Suprapubic skin (tissue), 4 donors: Measurements from ENCODE around the gene EIF2S2. TPM values are rescaled to one million over a fixed set of nuclear protein-coding genes. Genes with fewer than 3 reads are reported as not detected.

ENCODE experiments used
- DNase-seq, 2 donors: peaks; one replicate each; pipeline ENCODE4 v3.0.0-alpha.2; 2019; ENCODE audit warnings: low spot score in 2 of 2
- H3K27ac ChIP-seq: fragments of 200-600 bp; sonication (generic); one replicate; pipeline ENCODE4 v1.5.1; 2019
- H3K27me3 ChIP-seq: fragments of 200-600 bp; sonication (generic); one replicate; pipeline ENCODE4 v1.5.1; 2019
- H3K36me3 ChIP-seq: fragments of 200-600 bp; sonication (generic); one replicate; pipeline ENCODE4 v1.5.1; 2019
- H3K4me1 ChIP-seq: fragments of 200-600 bp; sonication (generic); one replicate; pipeline ENCODE4 v1.5.1; 2019
- H3K4me3 ChIP-seq: fragments of 200-600 bp; sonication (generic); one replicate; pipeline ENCODE4 v1.5.1; 2019; ENCODE audit warnings: mild to moderate bottlenecking
- H3K9me3 ChIP-seq: fragments of 200-600 bp; sonication (generic); one replicate; pipeline ENCODE4 v1.5.1; 2019
- CTCF ChIP-seq, 2 donors: fragments of 200-600 bp in 1 of 2; fragments of 450-650 bp in 1 of 2; sonication (generic) in 1 of 2; IDR thresholded peaks; one replicate each; pipeline ENCODE4 v1.5.1; 2016 to 2019; ENCODE audit warnings: antibody characterized with exemption in 2 of 2, mild to moderate bottlenecking in 1 of 2, moderate library complexity in 1 of 2
- EP300 ChIP-seq: sonication (generic); formaldehyde crosslinking; IDR thresholded peaks from one replicate; pipeline ENCODE4 v1.6.1; 2017; ENCODE audit warnings: antibody characterized with exemption
- POLR2A ChIP-seq, 2 donors: fragments of 450-650 bp; IDR thresholded peaks; one replicate each; pipeline ENCODE4 v1.6.1; 2017; ENCODE audit warnings: antibody characterized with exemption in 2 of 2, mild to moderate bottlenecking in 2 of 2, moderate library complexity in 2 of 2
- POLR2AphosphoS5 ChIP-seq, 3 donors: sonication (generic); formaldehyde crosslinking; IDR thresholded peaks; one replicate each; pipeline ENCODE4 v1.6.1; 2017; ENCODE audit warnings: antibody characterized with exemption in 3 of 3
- WGBS: methylation state at CpG from one replicate; pipeline ENCODE4 v1.1.5; 2018; 5-methylcytosine and 5-hydroxymethylcytosine counted together
- total RNA-seq, 4 donors: library from RNA; depleted of rRNA; stranded (reverse); fragments of >200 nt; gene quantifications; one replicate each; pipeline ENCODE4 v1.1.0, GENCODE V29; 2016

EIF2S2 gene
- total RNA-seq, 4 donors from 2014 or later, result 23.7 to 38.8 (median 38.4) TPM

GRCh38 chr20:34131491-34131890 lies 19.4 kb upstream of the EIF2S2 start:
- TF ChIP-seq EP300, result no peak
- TF ChIP-seq CTCF (IDR thresholded peaks at IDR 0.05), result no peak
- TF ChIP-seq POLR2A (IDR thresholded peaks at IDR 0.05), result no peak
- TF ChIP-seq POLR2AphosphoS5 (IDR thresholded peaks at IDR 0.05), result no peak
- Histone ChIP-seq H3K27me3 (no peaks in the 10 kb centered on the region), H3K4me3 (peak overlapping the region; percentile 34), H3K4me1 (peaks cover 4% of the 10 kb centered on the region), H3K9me3 (no peaks in the 10 kb centered on the region), H3K27ac (no peak overlapping the region), H3K36me3 (no peaks in the 10 kb centered on the region)
- 75% methylated on average over 4 of the region's 4 CpGs for WGBS
- DNase-seq, result no peak

DNA sequence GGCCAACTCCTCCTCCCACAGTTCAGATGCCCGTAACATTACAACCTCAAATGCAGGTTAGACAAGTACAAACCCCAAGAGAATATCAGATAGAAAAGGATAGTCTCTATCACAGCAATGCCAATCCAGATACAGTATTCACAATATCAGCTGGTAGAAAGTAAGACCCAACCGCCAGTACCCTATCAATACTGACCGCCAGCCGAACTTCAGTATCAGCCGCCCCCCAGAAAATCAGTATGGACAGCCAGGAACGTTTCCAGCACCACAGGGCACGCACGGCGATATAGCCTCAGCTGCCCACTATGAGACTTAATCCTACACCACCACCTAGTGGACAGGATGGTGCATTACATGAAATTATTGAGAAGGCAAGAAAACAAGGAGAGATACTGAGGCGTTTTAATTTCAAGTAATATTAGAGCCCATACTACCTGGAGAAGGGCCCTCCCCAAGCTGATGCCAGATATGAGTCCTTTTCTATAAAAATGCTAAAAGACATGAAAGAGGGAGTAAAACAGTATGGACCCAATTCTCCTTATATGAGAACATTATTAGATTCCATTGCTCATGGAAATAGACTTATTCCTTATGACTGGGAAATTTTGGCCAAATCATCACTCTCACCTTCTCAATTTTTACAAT lies 17.6 kb upstream of the EIF2S2 start:
- DNase-seq, result no peak
- H3K36me3 ChIP-seq, result no peaks in the 10 kb centered on the region
- TF ChIP-seq POLR2A (IDR thresholded peaks at IDR 0.05), result no peak
- TF ChIP-seq CTCF (IDR thresholded peaks at IDR 0.05), result peak; percentile 72 to 79
- H3K9me3 ChIP-seq, result no peaks in the 10 kb centered on the region
- H3K4me3 ChIP-seq, result no peak overlapping the region
- peaks cover 4% of the 10 kb centered on the region for H3K4me1 ChIP-seq
- H3K27ac ChIP-seq, result no peak overlapping the region
- WGBS, result 2% methylated on average over 10 of the region's 10 CpGs
- no peaks in the 10 kb centered on the region for H3K27me3 ChIP-seq

DNA sequence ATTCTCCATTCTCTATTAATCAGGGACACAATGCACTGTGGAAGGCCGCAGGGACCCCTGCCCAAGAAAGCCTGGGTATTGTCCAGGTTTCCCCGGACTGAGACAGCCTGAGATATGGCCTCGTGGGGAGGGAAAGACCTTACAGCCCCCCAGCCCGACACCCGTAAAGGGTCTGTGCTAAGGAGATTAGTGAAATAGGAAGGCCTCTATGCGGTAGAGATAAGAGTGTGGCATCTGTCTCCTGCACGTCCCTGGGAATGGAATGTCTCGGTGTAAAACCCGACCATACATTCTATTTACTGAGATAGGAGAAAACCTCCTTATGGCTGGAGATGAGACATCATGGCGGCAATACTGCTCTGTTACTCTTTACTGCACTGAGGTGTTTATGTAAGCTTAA lies 15.7 kb upstream of the EIF2S2 start:
- Histone ChIP-seq H3K27ac (no peak overlapping the region), H3K36me3 (no peaks in the 10 kb centered on the region), H3K9me3 (no peaks in the 10 kb centered on the region), H3K27me3 (no peaks in the 10 kb centered on the region), H3K4me1 (peaks cover 4% of the 10 kb centered on the region), H3K4me3 (no peak overlapping the region)
- 91% methylated on average over 10 of the region's 10 CpGs for WGBS
- TF ChIP-seq POLR2AphosphoS5 (IDR thresholded peaks at IDR 0.05) (no peak), POLR2A (IDR thresholded peaks at IDR 0.05) (no peak)
- DNase-seq, result no peak

DNA sequence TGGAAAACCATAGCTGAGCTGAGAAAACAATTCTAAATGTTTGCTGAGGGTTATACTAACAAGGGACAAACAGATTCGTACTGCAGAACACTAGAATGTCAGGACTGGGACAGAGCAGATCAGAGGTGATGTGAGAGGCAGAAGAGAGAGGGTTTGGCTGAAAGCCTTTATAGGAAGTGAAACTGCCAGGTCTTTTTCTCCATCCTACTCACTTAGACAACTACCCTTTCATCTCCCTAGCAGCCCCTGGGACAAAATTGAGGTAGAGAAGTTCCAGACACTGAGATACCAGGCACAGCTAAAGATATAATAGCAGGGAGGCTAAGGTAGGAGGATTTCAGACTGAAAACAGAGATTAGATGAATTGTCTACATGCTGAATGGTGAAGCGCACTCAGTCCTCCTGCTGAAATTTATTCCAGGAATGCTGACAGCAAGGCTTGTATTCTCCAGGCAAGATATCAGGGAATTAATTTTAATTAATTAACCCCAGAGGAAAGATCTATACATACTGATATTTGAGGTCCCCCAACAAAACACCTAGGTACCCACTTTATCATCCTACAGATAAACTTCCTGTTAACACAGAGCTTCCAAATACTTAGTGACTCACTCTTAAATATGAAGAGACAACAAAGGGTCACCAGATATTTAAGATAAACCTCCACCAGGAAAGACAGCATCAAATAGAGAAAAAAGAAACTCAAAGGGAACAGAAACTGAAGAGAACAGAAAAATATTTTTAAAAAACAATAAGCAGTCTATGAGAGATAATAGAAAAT lies 12.6 kb upstream of the EIF2S2 start:
- Histone ChIP-seq H3K4me1 (peaks cover 4% of the 10 kb centered on the region), H3K9me3 (no peaks in the 10 kb centered on the region), H3K27ac (no peak overlapping the region), H3K4me3 (no peak overlapping the region), H3K36me3 (no peaks in the 10 kb centered on the region), H3K27me3 (no peaks in the 10 kb centered on the region)
- DNase-seq, result no peak
- WGBS, result 74% methylated on average over 2 of the region's 2 CpGs
- TF ChIP-seq EP300, result no peak
- TF ChIP-seq POLR2AphosphoS5 (IDR thresholded peaks at IDR 0.05), result no peak
- no peak for TF ChIP-seq CTCF (IDR thresholded peaks at IDR 0.05)
- TF ChIP-seq POLR2A (IDR thresholded peaks at IDR 0.05), result no peak

GRCh38 chr20:34123309-34123708 lies 11.3 kb upstream of the EIF2S2 start:
- Histone ChIP-seq H3K9me3 (no peaks in the 10 kb centered on the region), H3K4me1 (no peaks in the 10 kb centered on the region)

More at GRCh38 chr20:34123309-34123708, 11.3 kb upstream of the EIF2S2 start:
- TF ChIP-seq POLR2AphosphoS5 (IDR thresholded peaks at IDR 0.05), result no peak
- no peak for TF ChIP-seq CTCF (IDR thresholded peaks at IDR 0.05)
- no peak for TF ChIP-seq POLR2A (IDR thresholded peaks at IDR 0.05)
- no peak for TF ChIP-seq EP300
- H3K4me3 ChIP-seq, result no peak overlapping the region
- no peak overlapping the region for H3K27ac ChIP-seq
- DNase-seq, result no peak
- H3K36me3 ChIP-seq, result no peaks in the 10 kb centered on the region
- no peaks in the 10 kb centered on the region for H3K27me3 ChIP-seq
